Immature natural killer cell (primary cell): ENCODE data around the gene RPL35A. TPM values are rescaled to one million over a fixed set of nuclear protein-coding genes. Genes with fewer than 3 reads are reported as not detected.
"Not testable (repeated sequence)": the region's sequence is repeated elsewhere in the genome, so short reads cannot be mapped to it uniquely, and the experiment has no call there.

Experiments used
- DNase-seq, 3 donors: peaks; one replicate each; pipeline ENCODE4 v3.0.0; 2022; ENCODE audit warnings: mixed read lengths in 1 of 3
- H3K27ac Mint-ChIP-seq, 6 donors: one replicate each; pipeline ENCODE4 v1.8.0; 2020; ENCODE audit warnings: mixed read lengths in 6 of 6, mild to moderate bottlenecking in 5 of 6, inconsistent platforms in 4 of 6, moderate library complexity in 3 of 6
- H3K27me3 Mint-ChIP-seq, 3 donors: one replicate each; pipeline ENCODE4 v1.8.0; 2020 to 2021; ENCODE audit warnings: low read depth in 3 of 3, mild to moderate bottlenecking in 3 of 3, mixed read lengths in 3 of 3, moderate library complexity in 3 of 3, inconsistent platforms in 1 of 3
- H3K36me3 Mint-ChIP-seq, 3 donors: one replicate each; pipeline ENCODE4 v1.8.0; 2020; ENCODE audit warnings: mixed read lengths in 3 of 3, inconsistent platforms in 2 of 3, mild to moderate bottlenecking in 2 of 3
- H3K4me1 Mint-ChIP-seq, 2 donors: one replicate each; pipeline ENCODE4 v1.8.0; 2020; ENCODE audit warnings: inconsistent platforms in 2 of 2, mild to moderate bottlenecking in 2 of 2, mixed read lengths in 2 of 2, moderate library complexity in 1 of 2
- H3K4me3 Mint-ChIP-seq, 5 donors: one replicate each; pipeline ENCODE4 v1.8.0; 2020; ENCODE audit warnings: mild to moderate bottlenecking in 5 of 5, mixed read lengths in 5 of 5, inconsistent platforms in 3 of 5, moderate library complexity in 3 of 5
- H3K9me3 Mint-ChIP-seq, 6 donors: one replicate each; pipeline ENCODE4 v1.8.0; 2020; ENCODE audit warnings: mild to moderate bottlenecking in 6 of 6, mixed read lengths in 6 of 6, inconsistent platforms in 4 of 6, moderate library complexity in 3 of 6
- polyA plus RNA-seq, 3 donors: library from polyadenylated mRNA; unstranded; fragments of 300-500 nt; fragmentation: Illumina TruSeq; gene quantifications; one replicate each; pipeline ENCODE4 v1.2.3, GENCODE V29; 2021

Gene RPL35A
- polyA plus RNA-seq, 3 donors from 2014 or later = 429 to 1,389 (median 854) TPM

GRCh38 chr3:197958346-197958745 is 8.4 kb downstream of the RPL35A start:
- Mint-ChIP-seq H3K4me1 (peaks cover 48 to 64% of the 10 kb centered on the region in 2 donors), H3K27me3 (peaks cover 0 to 14% (median 4%) of the 10 kb centered on the region in 3 donors), H3K27ac (peak overlapping the region; percentile 74 to 92 (median 86)), H3K4me3 (peak overlapping the region; percentile 20 to 68 (median 53)), H3K36me3 (peaks cover 16 to 30% (median 18%) of the 10 kb centered on the region in 3 donors), H3K9me3 (no peaks in the 10 kb centered on the region)
- DNase-seq = no peak

DNA sequence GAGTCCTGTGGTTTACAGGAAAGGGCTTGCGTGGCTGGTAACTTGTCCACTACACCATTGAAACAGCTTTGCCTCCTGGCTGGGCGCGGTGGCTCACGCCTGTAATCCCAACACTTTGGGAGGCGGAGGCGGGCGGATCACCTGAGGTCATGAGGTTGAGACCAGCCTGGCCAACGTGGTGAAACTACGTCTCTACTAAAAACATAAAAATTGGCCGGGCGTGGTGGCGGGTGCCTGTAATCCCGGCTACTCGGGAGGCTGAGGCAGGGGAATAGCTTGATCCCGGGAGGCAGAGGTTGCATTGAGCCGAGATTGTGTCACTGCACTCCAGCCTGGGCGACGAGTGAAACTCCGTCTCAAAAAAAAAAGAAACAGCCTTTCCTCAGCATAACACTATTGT is 8.9 kb downstream of the RPL35A start:
- peak overlapping the region; percentile 74 to 97 (median 89) for H3K27ac Mint-ChIP-seq
- DNase-seq, H3K9me3 Mint-ChIP-seq: not testable (repeated sequence)
- H3K36me3 Mint-ChIP-seq = peaks cover 11 to 25% (median 13%) of the 10 kb centered on the region in 3 donors
- peaks cover 43 to 59% of the 10 kb centered on the region in 2 donors for H3K4me1 Mint-ChIP-seq
- H3K27me3 Mint-ChIP-seq = peaks cover 0 to 11% (median 3%) of the 10 kb centered on the region in 3 donors
- peak overlapping the region; percentile 33 to 92 (median 62) for H3K4me3 Mint-ChIP-seq

GRCh38 chr3:197959500-197959890 is 9.5 kb downstream of the RPL35A start:
- Mint-ChIP-seq H3K9me3 (no peaks in the 10 kb centered on the region), H3K4me1 (peaks cover 39 to 54% of the 10 kb centered on the region in 2 donors), H3K36me3 (peaks cover 8 to 19% (median 12%) of the 10 kb centered on the region in 3 donors), H3K27ac (peak overlapping the region; percentile 91 to 97 (median 96)), H3K27me3 (peaks cover 0 to 11% (median 3%) of the 10 kb centered on the region in 3 donors), H3K4me3 (peak overlapping the region; percentile 79 to 92 (median 91))
- no peak for DNase-seq

GRCh38 chr3:197959891-197960693 is 10.1 kb downstream of the RPL35A start, which contains the start of gene LMLN:
TSS of gene LMLN (plus strand) at chr3:197960217. CDS start at chr3:197960246, 29 bp downstream.
- H3K4me1 Mint-ChIP-seq = peaks cover 37 to 54% of the 10 kb centered on the region in 2 donors

DNA sequence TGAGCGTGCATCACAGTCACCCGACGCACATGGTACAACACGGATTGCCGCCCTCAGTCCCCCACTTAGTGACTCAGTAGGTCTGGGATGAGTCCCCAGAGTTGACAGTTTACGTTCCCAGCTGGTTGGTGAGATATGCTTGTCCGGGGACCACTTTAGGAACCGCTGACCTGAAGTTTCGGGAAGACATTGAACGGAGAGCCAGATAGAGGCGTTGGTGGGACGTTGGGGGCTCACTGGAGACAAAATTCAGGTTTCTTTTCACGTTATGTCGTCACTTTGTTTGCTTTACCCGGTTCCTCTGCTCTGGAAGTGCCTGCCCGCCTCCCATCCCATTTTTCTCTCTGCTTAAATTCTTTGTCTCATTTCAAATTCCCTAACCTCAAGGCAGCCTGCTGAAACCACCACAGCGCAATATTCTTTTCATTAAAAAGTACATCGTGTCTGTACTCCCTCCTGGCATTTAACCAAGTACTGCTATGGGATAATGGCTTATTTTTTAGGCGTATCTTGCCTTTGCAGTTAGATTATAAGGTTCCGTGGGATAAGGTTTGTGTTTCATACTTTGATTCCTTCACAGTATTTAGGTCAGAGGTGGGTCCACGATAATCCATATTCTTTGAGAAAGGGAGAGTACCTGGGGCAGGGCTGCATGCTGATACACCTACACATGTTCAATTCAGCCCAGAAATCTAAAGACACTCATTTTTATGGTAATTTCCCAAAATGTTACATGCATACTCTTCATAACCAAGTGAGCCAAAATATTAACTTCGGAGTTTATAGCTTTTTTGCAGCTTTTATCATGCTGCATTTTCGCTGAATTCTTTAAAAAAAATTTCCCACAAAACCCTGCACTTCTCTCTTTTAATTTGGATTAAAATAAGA is 10.9 kb downstream of the RPL35A start:
- Mint-ChIP-seq H3K9me3 (no peaks in the 10 kb centered on the region), H3K27me3 (peaks cover 0 to 11% (median 3%) of the 10 kb centered on the region in 3 donors), H3K4me3 (peak overlapping the region; percentile 79 to 92 (median 91)), H3K4me1 (peaks cover 37 to 54% of the 10 kb centered on the region in 2 donors), H3K36me3 (peaks cover 3 to 7% (median 6%) of the 10 kb centered on the region in 3 donors), H3K27ac (peak overlapping the region; percentile 91 to 97 (median 96))
- DNase-seq = no peak

More at GRCh38 chr3:197959891-197960693, 10.1 kb downstream of the RPL35A start, which contains the start of gene LMLN:
- Mint-ChIP-seq H3K27ac (peak within 1 kb of the TSS; percentile 91 to 97 (median 96)), H3K36me3 (peaks cover 8 to 13% (median 12%) of the 10 kb centered on the region in 3 donors), H3K4me3 (peak within 1 kb of the TSS; percentile 79 to 92 (median 91)), H3K27me3 (peaks cover 0 to 11% (median 3%) of the 10 kb centered on the region in 3 donors), H3K9me3 (no peaks in the 10 kb centered on the region)
- DNase-seq = peak; percentile 94 to 95 (median 94)

DNA sequence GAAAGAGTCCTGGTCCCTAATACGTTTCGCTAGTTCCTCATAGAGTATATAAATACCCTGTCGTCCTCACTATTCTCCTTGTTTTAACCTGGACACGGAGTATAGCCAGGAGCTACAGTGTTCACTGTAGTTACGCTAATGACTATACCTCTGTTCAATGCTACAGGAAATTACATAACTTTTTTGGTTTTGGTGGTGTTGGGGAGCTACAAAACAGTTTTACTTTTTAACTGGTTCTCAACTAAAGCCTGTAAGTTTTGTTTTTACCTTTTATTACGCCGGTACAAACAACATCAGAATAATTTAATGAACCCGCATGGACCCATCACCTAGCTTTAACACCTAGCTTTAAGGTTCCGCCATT is 11.6 kb downstream of the RPL35A start:
- peak in 1 of 3 donors; percentile 21 for DNase-seq
- peaks cover 0 to 11% (median 3%) of the 10 kb centered on the region in 3 donors for H3K27me3 Mint-ChIP-seq

DNA sequence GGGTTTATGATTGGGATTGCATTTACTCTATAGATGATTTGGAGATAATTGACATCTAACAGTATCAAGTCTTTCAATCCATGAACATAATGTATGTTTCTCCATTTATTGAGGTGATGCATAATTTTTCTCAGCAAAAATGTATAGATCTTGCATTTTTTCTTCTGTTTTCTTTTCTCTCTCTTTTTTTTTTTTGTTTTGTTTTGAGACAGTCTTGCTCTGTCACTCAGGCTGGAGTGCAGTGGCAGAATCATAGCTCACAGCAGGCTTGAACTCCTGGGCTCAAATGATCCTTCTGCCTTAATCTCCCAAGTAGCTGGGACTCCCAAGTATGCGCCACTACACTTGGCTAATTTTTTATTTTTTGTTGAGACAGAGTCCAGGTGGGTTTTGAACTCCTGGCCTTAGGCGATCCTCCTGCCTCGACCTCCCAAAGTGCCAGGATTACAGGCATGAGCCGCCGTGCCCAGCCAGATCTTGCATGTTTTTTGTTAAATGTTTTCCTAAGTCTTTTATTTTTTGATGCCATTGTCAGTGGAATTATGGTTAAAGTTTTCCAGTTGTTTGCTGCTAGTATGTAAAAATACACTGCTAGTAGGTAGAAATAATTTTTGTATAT is 13.1 kb downstream of the RPL35A start:
- peaks cover 0 to 15% (median 3%) of the 10 kb centered on the region in 3 donors for H3K36me3 Mint-ChIP-seq
- H3K9me3 Mint-ChIP-seq = peaks cover 0 to 12% (median 8%) of the 10 kb centered on the region in 6 donors
- no peak for DNase-seq
- H3K4me1 Mint-ChIP-seq = peaks cover 34 to 38% of the 10 kb centered on the region in 2 donors
- H3K27me3 Mint-ChIP-seq = peaks cover 0 to 8% (median 4%) of the 10 kb centered on the region in 3 donors
- H3K27ac Mint-ChIP-seq = no peak overlapping the region
- H3K4me3 Mint-ChIP-seq = no peak overlapping the region

More for the DNA sequence above, 11.6 kb downstream of the RPL35A start:
- peak overlapping the region; percentile 58 to 92 (median 91) for H3K4me3 Mint-ChIP-seq
- H3K27ac Mint-ChIP-seq = peak overlapping the region; percentile 37 to 91 (median 68)
- peaks cover 37 to 54% of the 10 kb centered on the region in 2 donors for H3K4me1 Mint-ChIP-seq
- no peaks in the 10 kb centered on the region for H3K9me3 Mint-ChIP-seq
- H3K36me3 Mint-ChIP-seq = peaks cover 0 to 11% (median 4%) of the 10 kb centered on the region in 3 donors

DNA sequence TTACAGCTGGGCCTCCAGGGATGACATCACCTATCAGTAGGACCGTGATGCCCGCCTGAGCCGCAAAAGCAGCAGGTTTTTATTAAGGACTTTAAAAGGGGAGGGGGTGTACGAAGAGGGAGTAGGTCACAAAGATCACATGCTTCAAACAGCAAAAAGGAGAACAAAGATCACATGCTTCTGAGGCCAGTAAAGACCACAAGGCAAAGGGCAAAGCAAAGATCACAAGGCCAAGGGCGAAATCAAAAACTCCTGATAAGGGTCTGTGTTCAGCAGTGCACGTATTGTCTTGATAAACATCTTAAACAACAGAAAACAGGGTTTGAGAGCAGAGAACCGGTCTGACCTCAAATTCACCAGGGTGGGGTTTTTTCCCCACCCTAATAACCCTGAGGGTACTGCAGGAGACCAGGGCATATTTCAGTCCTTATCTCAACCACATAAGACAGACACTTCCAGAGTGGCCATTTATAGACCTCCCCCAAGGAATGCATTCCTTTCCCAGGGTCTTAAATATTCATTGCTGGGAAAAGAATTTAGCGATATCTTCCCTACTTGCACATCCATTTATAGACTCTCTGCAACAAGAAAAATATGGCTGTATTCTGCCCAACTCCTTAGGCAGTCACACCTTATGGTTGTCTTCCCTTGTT is 17.5 kb downstream of the RPL35A start:
- DNase-seq, H3K4me1 Mint-ChIP-seq, H3K4me3 Mint-ChIP-seq, H3K27me3 Mint-ChIP-seq, H3K27ac Mint-ChIP-seq: not testable (repeated sequence)
- peaks cover 3 to 18% (median 6%) of the 10 kb centered on the region in 3 donors for H3K36me3 Mint-ChIP-seq
- peaks cover 0 to 17% (median 10%) of the 10 kb centered on the region in 6 donors for H3K9me3 Mint-ChIP-seq

- peaks cover 6 to 19% (median 12%) of the 10 kb centered on the region in 3 donors for H3K36me3 Mint-ChIP-seq
- DNase-seq = no peak
Observed at GRCh38 chr3:197970588-197970987, 20.6 kb downstream of the RPL35A start.

DNA sequence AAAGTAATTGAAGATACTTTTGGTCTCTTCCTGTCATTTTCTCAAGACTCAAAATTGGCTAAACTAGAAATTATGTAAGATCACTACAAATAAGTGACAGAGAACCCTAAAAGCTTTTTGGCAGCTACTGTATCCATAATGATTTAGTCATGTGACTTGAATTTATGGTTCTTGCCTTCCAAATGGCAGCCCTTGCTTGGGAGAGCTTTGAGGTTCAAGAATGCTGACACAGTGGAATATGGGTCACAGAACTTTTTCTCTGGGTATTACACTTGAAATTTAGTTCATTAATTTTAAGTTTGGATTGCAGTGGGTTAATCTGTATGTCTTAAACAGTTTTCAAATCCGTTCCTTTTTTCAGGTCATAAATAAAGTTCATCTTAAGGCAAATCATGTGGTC is 24.0 kb downstream of the RPL35A start:
- Mint-ChIP-seq H3K4me3 (no peak overlapping the region), H3K27ac (no peak overlapping the region), H3K27me3 (peaks cover 0 to 4% (median 3%) of the 10 kb centered on the region in 3 donors), H3K36me3 (peaks cover 10 to 18% (median 15%) of the 10 kb centered on the region in 3 donors), H3K9me3 (peaks cover 0 to 3% (median 0%) of the 10 kb centered on the region in 6 donors), H3K4me1 (no peaks in the 10 kb centered on the region)
- no peak for DNase-seq

More at GRCh38 chr3:197970588-197970987, 20.6 kb downstream of the RPL35A start:
- Mint-ChIP-seq H3K4me3 (no peak overlapping the region), H3K27me3 (peaks cover 2 to 4% (median 3%) of the 10 kb centered on the region in 3 donors), H3K27ac (no peak overlapping the region), H3K4me1 (no peaks in the 10 kb centered on the region), H3K9me3 (peaks cover 0 to 17% (median 11%) of the 10 kb centered on the region in 6 donors)

- no peak overlapping the region for H3K27ac Mint-ChIP-seq
- peaks cover 10 to 23% (median 15%) of the 10 kb centered on the region in 3 donors for H3K36me3 Mint-ChIP-seq
- no peak for DNase-seq
Observed at GRCh38 chr3:197975311-197975710, 25.3 kb downstream of the RPL35A start.

DNA sequence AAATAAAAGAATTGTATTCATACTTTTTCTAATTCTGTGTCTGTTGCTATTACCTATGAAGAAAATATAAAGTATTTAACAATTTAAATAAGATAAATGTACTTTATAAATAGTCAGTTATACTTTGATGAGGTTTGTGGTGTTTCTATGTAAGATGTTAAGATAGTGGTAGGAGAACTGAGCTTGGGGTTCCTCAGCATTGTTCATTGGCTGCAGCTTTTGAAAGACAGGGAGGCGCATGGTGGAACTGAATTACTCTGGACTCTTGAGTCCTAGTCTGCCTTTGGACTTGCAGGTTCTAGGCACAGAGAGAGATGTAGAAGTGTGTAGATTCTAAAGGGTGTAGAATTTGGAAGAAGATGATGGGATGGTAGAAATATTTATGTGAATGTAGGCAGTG is 33.1 kb downstream of the RPL35A start:
- Mint-ChIP-seq H3K4me3 (no peak overlapping the region), H3K36me3 (peaks cover 0 to 14% (median 3%) of the 10 kb centered on the region in 3 donors), H3K27ac (no peak overlapping the region), H3K27me3 (no peaks in the 10 kb centered on the region), H3K9me3 (no peaks in the 10 kb centered on the region), H3K4me1 (no peaks in the 10 kb centered on the region)
- no peak for DNase-seq

More at GRCh38 chr3:197975311-197975710, 25.3 kb downstream of the RPL35A start:
- peaks cover 0 to 3% (median 0%) of the 10 kb centered on the region in 6 donors for H3K9me3 Mint-ChIP-seq
- peaks cover 0 to 4% (median 3%) of the 10 kb centered on the region in 3 donors for H3K27me3 Mint-ChIP-seq
- no peak overlapping the region for H3K4me3 Mint-ChIP-seq
- no peaks in the 10 kb centered on the region for H3K4me1 Mint-ChIP-seq
